ENCODE measurements around the gene CCDC187. TPM values are rescaled to one million over a fixed set of nuclear protein-coding genes. Genes with fewer than 3 reads are reported as not detected.
A peak's percentile ranks its signal among the peaks of the same experiment; 100 is the strongest.

Gene CCDC187
- total and polyA plus RNA-seq, 2 of the 4 experiments (the other 2 are of a cell fraction): not detected

DNA sequence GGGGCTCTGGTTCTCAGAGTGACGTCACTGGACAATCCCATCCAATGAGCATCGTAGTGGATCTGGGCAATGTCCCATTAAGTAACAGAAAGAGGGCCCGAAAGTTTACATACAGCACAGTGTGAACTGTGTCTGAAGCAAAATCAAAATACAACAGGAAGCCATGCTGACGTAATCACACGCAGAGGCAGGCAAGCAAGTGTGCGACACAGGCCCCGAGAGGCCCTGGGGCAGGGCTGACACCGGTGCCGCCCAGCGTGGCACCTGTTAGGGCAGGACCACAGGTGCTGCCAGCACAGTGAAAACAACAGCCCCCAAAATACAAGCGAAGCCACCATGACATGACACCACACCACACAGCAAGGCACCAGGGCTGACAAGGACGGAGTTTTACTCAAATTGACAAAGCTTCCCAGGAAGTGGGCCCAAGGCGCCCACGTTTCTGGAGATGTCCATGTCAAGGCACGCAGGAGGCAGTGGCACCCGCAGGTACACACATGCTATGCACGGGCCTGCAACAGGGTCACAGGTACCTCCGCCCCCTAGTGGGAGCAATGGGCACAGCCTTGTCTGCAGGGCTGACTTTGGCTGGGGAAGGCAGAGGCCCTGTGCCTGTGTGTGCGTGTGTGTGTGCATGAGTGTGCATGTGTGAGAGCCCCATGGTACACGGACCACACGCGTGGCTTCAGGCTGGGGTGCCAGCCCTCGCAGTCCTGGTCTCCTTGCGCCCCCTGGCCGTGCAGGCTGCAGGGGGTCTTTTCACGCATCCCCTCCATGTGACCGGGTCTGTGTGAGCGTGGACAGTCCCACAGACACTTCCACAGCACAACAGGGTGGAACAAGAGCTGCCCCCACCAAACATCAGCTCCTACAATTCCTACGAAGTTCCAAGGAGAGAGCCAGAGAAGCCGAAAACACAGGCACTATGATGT is 77.9 kb downstream of the CCDC187 start:
- Histone ChIP-seq H3K27me3 (ENCODE audit: control insufficient read depth, insufficient read depth, low read length) (no peaks in the 10 kb centered on the region), H3K36me3 (ENCODE audit: control insufficient read depth, insufficient read depth, low read length) (peaks cover 16% of the 10 kb centered on the region), H3K23ac (ENCODE audit: low read depth, low read length) (no peak overlapping the region), H4K8ac (ENCODE audit: low read depth in 2 of 2, low read length in 2 of 2) (no peak overlapping the region), H3K9me3 (ENCODE audit: control insufficient read depth, insufficient read depth, low read length) (no peaks in the 10 kb centered on the region), H4K91ac (ENCODE audit: insufficient read depth, low read depth, low read length) (no peak overlapping the region), H3K4ac (ENCODE audit: low read depth, low read length) (no peak overlapping the region), H4K5ac (ENCODE audit: low read depth, low read length) (no peak overlapping the region), H3K9ac (ENCODE audit: low read depth, low read length) (no peak overlapping the region), H3K18ac (ENCODE audit: low read depth, low read length) (no peak overlapping the region), H2AFZ (replicated peaks; ENCODE audit: low read length, poor library complexity) (peak overlapping the region; percentile 65), H4K20me1 (ENCODE audit: insufficient read depth, low read length) (peaks cover 34% of the 10 kb centered on the region), H2AK9ac (replicated peaks; ENCODE audit: low read depth, low read length, poor library complexity) (no peak overlapping the region), H3K4me3 (ENCODE audit: insufficient read depth, low read depth, low read length) (no peak overlapping the region), H2BK20ac (ENCODE audit: low read depth, low read length) (no peak overlapping the region), H2BK15ac (ENCODE audit: low read depth, low read length) (no peak overlapping the region), H3K14ac (replicated peaks; ENCODE audit: low read depth, low read length) (no peak overlapping the region), H3K4me1 (ENCODE audit: control insufficient read depth, insufficient read depth, low read length) (peaks cover 6% of the 10 kb centered on the region; the same call in 1 of the 2 replicates), H3K56ac (ENCODE audit: extremely low read depth, insufficient read depth, low read length) (no peak overlapping the region), H2BK120ac (ENCODE audit: low read depth, low read length) (no peak overlapping the region), H3K27ac (ENCODE audit: insufficient read depth, low read length) (no peak overlapping the region), H3K79me1 (ENCODE audit: low read depth in 1 of 2, low read length in 2 of 2) (peaks cover 11 to 32% of the 10 kb centered on the region in 2 experiments; a peak in 3 of 4 replicates), H2AK5ac (ENCODE audit: low read depth, low read length) (no peak overlapping the region), H3K4me2 (ENCODE audit: low read depth, low read length) (no peak overlapping the region), H2BK5ac (ENCODE audit: low read depth, low read length, poor library complexity, severe bottlenecking) (no peak overlapping the region), H3K9me1 (ENCODE audit: insufficient read depth, low read length) (peaks cover 6% of the 10 kb centered on the region; the same call in 1 of the 2 replicates)
- DNase-seq (peak; percentile 31), ATAC-seq (ENCODE audit: low read depth) (peak; percentile 88)
- BruUV-seq (replicated peaks): no TSS peak
- in situ Hi-C loops (cut with MboI; ENCODE audit: low sequenced_read_pairs): no loop called here
- intact Hi-C loops (cut with micrococcal nuclease): no loop called here
- dilution Hi-C loops (cut with HindIII; ENCODE audit: low sequenced_read_pairs, unreplicated experiment): no loop called here
- ChIA-PET CTCF (no interaction called here), POLR2A (ENCODE audit: unreplicated experiment) (no interaction called here)
- 83% methylated on average over 12 of the region's 30 CpGs; no CpG with 5 or more reads in 1 of the 2 experiments for WGBS, 2 experiments (ENCODE audit: extremely low coverage in 2 of 2, insufficient read length in 1 of 2)
- no peak for TF ChIP-seq MXI1 (IDR thresholded peaks at IDR 0.05; ENCODE audit: borderline replicate concordance, low read depth, low read length)
- no peak for TF ChIP-seq FOS (IDR thresholded peaks at IDR 0.05; ENCODE audit: low read depth, low read length)
- peak; percentile 38 for TF ChIP-seq SMC3 (IDR thresholded peaks at IDR 0.05; ENCODE audit: low read depth, low read length)
- no peak for TF ChIP-seq CHD1 (IDR thresholded peaks at IDR 0.05; ENCODE audit: low read depth, low read length)
- TF ChIP-seq, protein P1, sequence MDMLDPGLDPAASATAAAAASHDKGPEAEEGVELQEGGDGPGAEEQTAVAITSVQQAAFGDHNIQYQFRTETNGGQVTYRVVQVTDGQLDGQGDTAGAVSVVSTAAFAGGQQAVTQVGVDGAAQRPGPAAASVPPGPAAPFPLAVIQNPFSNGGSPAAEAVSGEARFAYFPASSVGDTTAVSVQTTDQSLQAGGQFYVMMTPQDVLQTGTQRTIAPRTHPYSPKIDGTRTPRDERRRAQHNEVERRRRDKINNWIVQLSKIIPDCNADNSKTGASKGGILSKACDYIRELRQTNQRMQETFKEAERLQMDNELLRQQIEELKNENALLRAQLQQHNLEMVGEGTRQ (IDR thresholded peaks at IDR 0.05; ENCODE audit: low read depth, low read length): no peak
- no peak for TF ChIP-seq RCOR1 (IDR thresholded peaks at IDR 0.05; ENCODE audit: insufficient replicate concordance, low read length)
- TF ChIP-seq RAD21 (IDR thresholded peaks at IDR 0.05; ENCODE audit: low read length): peak; percentile 45; the same call in 1 of the 2 replicates
- TF ChIP-seq, protein P2, sequence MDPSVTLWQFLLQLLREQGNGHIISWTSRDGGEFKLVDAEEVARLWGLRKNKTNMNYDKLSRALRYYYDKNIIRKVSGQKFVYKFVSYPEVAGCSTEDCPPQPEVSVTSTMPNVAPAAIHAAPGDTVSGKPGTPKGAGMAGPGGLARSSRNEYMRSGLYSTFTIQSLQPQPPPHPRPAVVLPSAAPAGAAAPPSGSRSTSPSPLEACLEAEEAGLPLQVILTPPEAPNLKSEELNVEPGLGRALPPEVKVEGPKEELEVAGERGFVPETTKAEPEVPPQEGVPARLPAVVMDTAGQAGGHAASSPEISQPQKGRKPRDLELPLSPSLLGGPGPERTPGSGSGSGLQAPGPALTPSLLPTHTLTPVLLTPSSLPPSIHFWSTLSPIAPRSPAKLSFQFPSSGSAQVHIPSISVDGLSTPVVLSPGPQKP (IDR thresholded peaks at IDR 0.05; ENCODE audit: borderline replicate concordance, low read depth, low read length): no peak
- no peak for TF ChIP-seq MAFK (IDR thresholded peaks at IDR 0.05; ENCODE audit: low read depth, low read length)
- no peak for TF ChIP-seq RFX5 (IDR thresholded peaks at IDR 0.05; ENCODE audit: low read depth, low read length)
- TF ChIP-seq, protein P3, sequence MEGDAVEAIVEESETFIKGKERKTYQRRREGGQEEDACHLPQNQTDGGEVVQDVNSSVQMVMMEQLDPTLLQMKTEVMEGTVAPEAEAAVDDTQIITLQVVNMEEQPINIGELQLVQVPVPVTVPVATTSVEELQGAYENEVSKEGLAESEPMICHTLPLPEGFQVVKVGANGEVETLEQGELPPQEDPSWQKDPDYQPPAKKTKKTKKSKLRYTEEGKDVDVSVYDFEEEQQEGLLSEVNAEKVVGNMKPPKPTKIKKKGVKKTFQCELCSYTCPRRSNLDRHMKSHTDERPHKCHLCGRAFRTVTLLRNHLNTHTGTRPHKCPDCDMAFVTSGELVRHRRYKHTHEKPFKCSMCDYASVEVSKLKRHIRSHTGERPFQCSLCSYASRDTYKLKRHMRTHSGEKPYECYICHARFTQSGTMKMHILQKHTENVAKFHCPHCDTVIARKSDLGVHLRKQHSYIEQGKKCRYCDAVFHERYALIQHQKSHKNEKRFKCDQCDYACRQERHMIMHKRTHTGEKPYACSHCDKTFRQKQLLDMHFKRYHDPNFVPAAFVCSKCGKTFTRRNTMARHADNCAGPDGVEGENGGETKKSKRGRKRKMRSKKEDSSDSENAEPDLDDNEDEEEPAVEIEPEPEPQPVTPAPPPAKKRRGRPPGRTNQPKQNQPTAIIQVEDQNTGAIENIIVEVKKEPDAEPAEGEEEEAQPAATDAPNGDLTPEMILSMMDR (conservative IDR thresholded peaks at IDR 0.05; ENCODE audit: low read depth, low read length): peak; percentile 63
- no peak for TF ChIP-seq CEBPB (IDR thresholded peaks at IDR 0.05; ENCODE audit: low read depth, low read length)
